Astrocyte (in vitro differentiated cells and primary cell): ENCODE measurements around the gene ITGA2. TPM values are rescaled to one million over a fixed set of nuclear protein-coding genes. Genes with fewer than 3 reads are reported as not detected.
A peak's percentile ranks its signal among the peaks of the same experiment; 100 is the strongest.

Experiments used
- DNase-seq: peaks from one replicate; pipeline ENCODE4 v3.0.0-alpha.2; 2010; ENCODE audit warnings: low read depth
- FAIRE-seq: peaks from 2 replicates; lab custom pipeline; 2011; peaks lifted over from hg19 to GRCh38; lab: Jason Lieb, UNC
- H2AFZ ChIP-seq: 2 replicates; pipeline ENCODE4 v1.6.0; 2012; ENCODE audit warnings: low read depth, low read length, inconsistent platforms
- H3K27ac ChIP-seq: 2 replicates; pipeline ENCODE4 v1.5.1; 2011; ENCODE audit warnings: low read depth, low read length, inconsistent platforms
- H3K27me3 ChIP-seq: 2 replicates; pipeline ENCODE4 v1.6.0; 2011; ENCODE audit warnings: low read length, inconsistent platforms; ENCODE audit not compliant: insufficient read depth
- H3K36me3 ChIP-seq: 2 replicates; pipeline ENCODE4 v1.5.1; 2011; ENCODE audit warnings: low read length, inconsistent platforms; ENCODE audit not compliant: insufficient read depth
- H3K4me1 ChIP-seq: 2 replicates; pipeline ENCODE4 v1.5.1; 2011; ENCODE audit warnings: low read length, inconsistent platforms; ENCODE audit not compliant: insufficient read depth
- H3K4me2 ChIP-seq: 2 replicates; pipeline ENCODE4 v1.6.0; 2012; ENCODE audit warnings: low read length, inconsistent platforms
- H3K4me3 ChIP-seq: 2 replicates; pipeline ENCODE4 v1.5.1; 2011; ENCODE audit warnings: low read depth, mild to moderate bottlenecking, low read length, inconsistent platforms; ENCODE audit not compliant: insufficient read depth
- H3K79me2 ChIP-seq: 2 replicates; pipeline ENCODE4 v1.6.0; 2012; ENCODE audit warnings: mild to moderate bottlenecking, low read length, inconsistent platforms; ENCODE audit not compliant: insufficient read depth
- H3K9ac ChIP-seq: 2 replicates; pipeline ENCODE4 v1.6.0; 2012; ENCODE audit warnings: mild to moderate bottlenecking, low read length, inconsistent platforms
- H3K9me3 ChIP-seq: 2 replicates; pipeline ENCODE4 v1.5.1; 2012; ENCODE audit warnings: low read depth, mild to moderate bottlenecking, low read length, inconsistent platforms; ENCODE audit not compliant: insufficient read depth
- H4K20me1 ChIP-seq: 2 replicates; pipeline ENCODE4 v1.6.0; 2012; ENCODE audit warnings: low read length, inconsistent platforms; ENCODE audit not compliant: insufficient read depth
- H3K27ac Mint-ChIP-seq: one replicate; pipeline ENCODE4 v1.8.0; 2021; ENCODE audit warnings: mild to moderate bottlenecking, mixed read lengths; ENCODE audit not compliant: unreplicated experiment
- H3K27me3 Mint-ChIP-seq: one replicate; pipeline ENCODE4 v1.8.0; 2021; ENCODE audit warnings: low read depth, mixed read lengths; ENCODE audit not compliant: unreplicated experiment
- H3K36me3 Mint-ChIP-seq: one replicate; pipeline ENCODE4 v1.8.0; 2021; ENCODE audit warnings: low read depth, mixed read lengths; ENCODE audit not compliant: unreplicated experiment
- H3K4me1 Mint-ChIP-seq: one replicate; pipeline ENCODE4 v1.8.0; 2021; ENCODE audit warnings: low read depth, mixed read lengths; ENCODE audit not compliant: unreplicated experiment
- H3K4me3 Mint-ChIP-seq: one replicate; pipeline ENCODE4 v1.8.0; 2021; ENCODE audit warnings: mild to moderate bottlenecking, moderate library complexity, mixed read lengths; ENCODE audit not compliant: unreplicated experiment
- H3K9me3 Mint-ChIP-seq: one replicate; pipeline ENCODE4 v1.8.0; 2021; ENCODE audit warnings: mild to moderate bottlenecking, mixed read lengths; ENCODE audit not compliant: unreplicated experiment
- EZH2 ChIP-seq: IDR thresholded peaks from 2 replicates; pipeline ENCODE4 v1.6.1; 2012; ENCODE audit warnings: mild to moderate bottlenecking, low read length, inconsistent platforms; ENCODE audit not compliant: insufficient read depth
- total RNA-seq: library from RNA; stranded (reverse); gene quantifications from 2 replicates; pipeline ENCODE4 v1.2.1, GENCODE V29; 2021
- TF ChIP-seq, protein P1 (sequence below): IDR thresholded peaks from 2 replicates; pipeline ENCODE4 v1.5.1; 2011; ENCODE audit warnings: low read depth, mild to moderate bottlenecking, inconsistent platforms, low read length, moderate library complexity; ENCODE audit not compliant: insufficient read depth

ITGA2 gene
- total RNA-seq, 1 donor from 2014 or later, result 35.9 TPM

DNA sequence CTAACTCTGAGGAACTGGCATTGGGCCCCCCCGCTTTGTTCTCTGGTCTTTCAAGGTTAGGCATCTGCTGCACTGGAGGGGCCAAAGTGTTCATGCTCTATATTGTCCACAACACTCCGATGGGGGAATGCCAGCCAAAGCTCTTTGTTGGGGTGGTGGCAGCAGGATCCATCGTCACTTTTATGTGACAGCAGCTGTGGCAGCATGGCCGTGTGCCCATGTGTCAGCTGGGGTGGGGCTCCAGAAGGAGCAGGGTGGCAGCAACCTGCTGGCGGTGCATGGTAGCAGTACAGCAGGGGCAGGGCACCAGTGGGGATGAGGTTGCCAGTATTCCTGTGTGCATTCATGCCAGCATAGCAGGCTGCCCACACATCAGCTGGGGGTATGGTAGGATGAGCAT, 28.2 kb downstream of the ITGA2 start:
- no peak overlapping the region for H3K4me3 Mint-ChIP-seq
- H3K36me3 Mint-ChIP-seq, result peaks cover 4% of the 10 kb centered on the region
- no peaks in the 10 kb centered on the region for H3K27me3 Mint-ChIP-seq
- H3K9me3 ChIP-seq, result no peaks in the 10 kb centered on the region
- peaks cover 40% of the 10 kb centered on the region for H3K79me2 ChIP-seq
- no peaks in the 10 kb centered on the region for H3K27me3 ChIP-seq
- no peak for DNase-seq
- peaks cover 2% of the 10 kb centered on the region for H3K9me3 Mint-ChIP-seq
- FAIRE-seq, result no peak
- H4K20me1 ChIP-seq, result no peaks in the 10 kb centered on the region
- H3K4me1 ChIP-seq, result peaks cover 5% of the 10 kb centered on the region
- no peak overlapping the region for H3K9ac ChIP-seq
- no peaks in the 10 kb centered on the region for H3K36me3 ChIP-seq
- no peak overlapping the region for H3K4me2 ChIP-seq
- H2AFZ ChIP-seq, result no peak overlapping the region
- no peak overlapping the region for H3K27ac ChIP-seq
- H3K4me3 ChIP-seq, result no peak overlapping the region
- H3K27ac Mint-ChIP-seq, result no peak overlapping the region
- H3K4me1 Mint-ChIP-seq, result peaks cover 4% of the 10 kb centered on the region
- TF ChIP-seq, protein P1, sequence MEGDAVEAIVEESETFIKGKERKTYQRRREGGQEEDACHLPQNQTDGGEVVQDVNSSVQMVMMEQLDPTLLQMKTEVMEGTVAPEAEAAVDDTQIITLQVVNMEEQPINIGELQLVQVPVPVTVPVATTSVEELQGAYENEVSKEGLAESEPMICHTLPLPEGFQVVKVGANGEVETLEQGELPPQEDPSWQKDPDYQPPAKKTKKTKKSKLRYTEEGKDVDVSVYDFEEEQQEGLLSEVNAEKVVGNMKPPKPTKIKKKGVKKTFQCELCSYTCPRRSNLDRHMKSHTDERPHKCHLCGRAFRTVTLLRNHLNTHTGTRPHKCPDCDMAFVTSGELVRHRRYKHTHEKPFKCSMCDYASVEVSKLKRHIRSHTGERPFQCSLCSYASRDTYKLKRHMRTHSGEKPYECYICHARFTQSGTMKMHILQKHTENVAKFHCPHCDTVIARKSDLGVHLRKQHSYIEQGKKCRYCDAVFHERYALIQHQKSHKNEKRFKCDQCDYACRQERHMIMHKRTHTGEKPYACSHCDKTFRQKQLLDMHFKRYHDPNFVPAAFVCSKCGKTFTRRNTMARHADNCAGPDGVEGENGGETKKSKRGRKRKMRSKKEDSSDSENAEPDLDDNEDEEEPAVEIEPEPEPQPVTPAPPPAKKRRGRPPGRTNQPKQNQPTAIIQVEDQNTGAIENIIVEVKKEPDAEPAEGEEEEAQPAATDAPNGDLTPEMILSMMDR, result no peak
- no peak for TF ChIP-seq EZH2

DNA sequence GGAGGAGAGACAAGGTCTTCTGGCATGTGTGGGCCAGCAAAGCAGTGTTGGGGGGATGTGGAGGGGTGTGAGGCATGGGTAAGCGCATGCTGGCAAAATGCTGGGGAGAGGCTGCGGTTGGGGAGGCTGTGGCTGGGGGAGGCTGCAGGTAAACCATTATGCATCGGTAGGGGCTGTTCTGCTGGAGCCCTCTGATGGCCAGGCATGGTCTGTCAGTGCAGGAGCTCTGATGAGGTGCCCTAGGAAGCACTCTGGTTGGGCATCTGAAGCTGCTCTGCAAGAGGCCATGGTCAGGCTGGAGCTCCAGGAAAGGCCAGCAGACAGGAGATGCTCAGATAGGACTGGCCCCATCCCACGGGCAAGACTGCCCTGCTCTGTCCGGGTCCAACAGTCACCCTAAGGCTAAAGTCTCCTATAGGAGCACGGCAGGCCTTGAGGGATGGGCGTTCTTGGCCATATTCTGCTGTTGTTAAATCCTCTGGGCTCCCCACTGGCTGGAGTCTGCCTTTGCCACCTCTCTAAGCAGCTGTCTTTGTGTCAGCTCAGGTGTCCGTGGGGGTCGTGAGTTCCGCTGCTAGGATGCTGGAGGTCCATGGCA, 28.7 kb downstream of the ITGA2 start:
- H3K4me1 ChIP-seq, result peaks cover 5% of the 10 kb centered on the region
- no peaks in the 10 kb centered on the region for H3K27me3 Mint-ChIP-seq
- H3K36me3 ChIP-seq, result no peaks in the 10 kb centered on the region
- H3K36me3 Mint-ChIP-seq, result peaks cover 4% of the 10 kb centered on the region
- DNase-seq (no peak), FAIRE-seq (no peak)
- H3K4me3 Mint-ChIP-seq, result no peak overlapping the region
- H3K9me3 Mint-ChIP-seq, result peaks cover 2% of the 10 kb centered on the region
- H3K4me3 ChIP-seq, result no peak overlapping the region
- peaks cover 43% of the 10 kb centered on the region for H3K79me2 ChIP-seq
- peaks cover 4% of the 10 kb centered on the region for H3K4me1 Mint-ChIP-seq
- no peaks in the 10 kb centered on the region for H3K9me3 ChIP-seq
- TF ChIP-seq, protein P1, result no peak
- TF ChIP-seq EZH2, result no peak
- no peak overlapping the region for H3K27ac ChIP-seq
- H3K4me2 ChIP-seq, result no peak overlapping the region
- H3K27me3 ChIP-seq, result no peaks in the 10 kb centered on the region
- no peaks in the 10 kb centered on the region for H4K20me1 ChIP-seq
- H3K9ac ChIP-seq, result no peak overlapping the region
- H2AFZ ChIP-seq, result no peak overlapping the region
- H3K27ac Mint-ChIP-seq, result no peak overlapping the region

DNA sequence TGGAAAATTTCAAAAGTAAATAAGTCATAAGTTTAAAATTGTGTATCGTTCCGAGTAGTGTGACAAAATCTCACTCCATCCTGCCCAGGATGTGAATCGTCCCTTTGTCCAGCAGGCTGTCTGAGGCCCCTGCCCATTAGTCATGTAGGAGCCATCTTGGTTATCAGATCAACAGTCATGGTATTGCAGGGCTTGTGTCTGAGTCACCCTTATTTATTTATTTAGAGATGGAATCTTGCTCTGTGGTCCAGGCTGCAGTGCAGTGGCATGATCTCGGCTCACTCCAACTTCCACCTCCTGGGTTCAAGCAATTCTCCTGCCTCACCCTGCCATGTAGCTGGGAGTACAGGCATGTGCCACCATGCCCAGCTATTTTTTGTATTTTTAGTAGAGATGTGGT, 30.2 kb downstream of the ITGA2 start:
- H3K36me3 Mint-ChIP-seq, result peaks cover 4% of the 10 kb centered on the region
- peaks cover 2% of the 10 kb centered on the region for H3K9me3 Mint-ChIP-seq
- no peak overlapping the region for H3K4me3 Mint-ChIP-seq
- DNase-seq, result peak; percentile 82
- Histone ChIP-seq H3K4me3 (no peak overlapping the region), H3K79me2 (peaks cover 36% of the 10 kb centered on the region), H3K9me3 (no peaks in the 10 kb centered on the region), H3K27ac (peak overlapping the region; percentile 25), H3K9ac (no peak overlapping the region), H2AFZ (no peak overlapping the region), H3K4me1 (peaks cover 7% of the 10 kb centered on the region), H3K27me3 (no peaks in the 10 kb centered on the region), H3K36me3 (no peaks in the 10 kb centered on the region), H3K4me2 (no peak overlapping the region), H4K20me1 (no peaks in the 10 kb centered on the region)
- FAIRE-seq, result peak; percentile 26
- H3K4me1 Mint-ChIP-seq, result peaks cover 4% of the 10 kb centered on the region
- TF ChIP-seq, protein P1, result peak; percentile 19
- TF ChIP-seq EZH2, result no peak
- H3K27me3 Mint-ChIP-seq, result no peaks in the 10 kb centered on the region
- H3K27ac Mint-ChIP-seq, result peak overlapping the region; percentile 56
